Tibial nerve (tissue), 4 donors: ENCODE results near the gene UQCRH. TPM values are rescaled to one million over a fixed set of nuclear protein-coding genes. Genes with fewer than 3 reads are reported as not detected.

ENCODE experiments used
- DNase-seq, 2 donors: peaks; one replicate each; pipeline ENCODE4 v3.0.0-alpha.2; 2019; ENCODE audit warnings: low spot score in 2 of 2
- H3K27ac ChIP-seq, 4 donors: fragments of 200-600 bp; sonication (generic) in 3 of 4; one replicate each; pipeline ENCODE4 v1.5.1; 2017 to 2019; ENCODE audit warnings: mild to moderate bottlenecking in 1 of 4
- H3K27me3 ChIP-seq, 2 donors: fragments of 200-600 bp; sonication (generic) in 1 of 2; one replicate each; pipeline versions ENCODE4 v1.5.1 to v1.6.0; 2017 to 2019
- H3K36me3 ChIP-seq, 3 donors: fragments of 200-600 bp; sonication (generic); one replicate each; pipeline ENCODE4 v1.5.1; 2018 to 2019
- H3K4me1 ChIP-seq, 4 donors: fragments of 200-600 bp; sonication (generic) in 3 of 4; one replicate each; pipeline ENCODE4 v1.5.1; 2017 to 2019
- H3K4me3 ChIP-seq, 4 donors: fragments of 200-600 bp; sonication (generic) in 3 of 4; one replicate each; pipeline ENCODE4 v1.5.1; 2017 to 2019; ENCODE audit warnings: mild to moderate bottlenecking in 1 of 4, moderate library complexity in 1 of 4
- H3K9me3 ChIP-seq, 4 donors: fragments of 200-600 bp; sonication (generic) in 3 of 4; one replicate each; pipeline ENCODE4 v1.5.1; 2017 to 2019
- CTCF ChIP-seq, 5 experiments: fragments of 200-600 bp in 3 of 5; fragments of 450-650 bp in 2 of 5; sonication (generic) in 3 of 5; IDR thresholded peaks; one replicate each; pipeline ENCODE4 v1.5.1; 2016 to 2019; ENCODE audit warnings: antibody characterized with exemption in 5 of 5, mild to moderate bottlenecking in 3 of 5, moderate library complexity in 2 of 5
- EP300 ChIP-seq, 2 donors: sonication (generic); formaldehyde crosslinking; IDR thresholded peaks; one replicate each; pipeline ENCODE4 v1.6.1; 2017; ENCODE audit warnings: antibody characterized with exemption in 2 of 2, mild to moderate bottlenecking in 1 of 2
- POLR2A ChIP-seq, 2 donors: fragments of 450-650 bp; IDR thresholded peaks; one replicate each; pipeline ENCODE4 v1.6.1; 2017; ENCODE audit warnings: antibody characterized with exemption in 2 of 2, mild to moderate bottlenecking in 2 of 2, moderate library complexity in 2 of 2
- WGBS, 2 donors: methylation state at CpG; one replicate each; pipeline ENCODE4 v1.1.5; 2018; 5-methylcytosine and 5-hydroxymethylcytosine counted together
- total RNA-seq, 4 donors: library from RNA; depleted of rRNA; stranded (reverse); fragments of >200 nt; gene quantifications; one replicate each; pipeline ENCODE4 v1.1.0, GENCODE V29; 2016

UQCRH gene
- total RNA-seq, 4 donors from 2014 or later: 195 to 294 (median 255) TPM

GRCh38 chr1:46281021-46281420 is 22.5 kb upstream of the UQCRH start:
- Histone ChIP-seq H3K27ac (no peak overlapping the region), H3K4me1 (no peaks in the 10 kb centered on the region), H3K27me3 (no peaks in the 10 kb centered on the region), H3K9me3 (no peaks in the 10 kb centered on the region), H3K4me3 (no peak overlapping the region), H3K36me3 (peaks cover 0 to 85% (median 17%) of the 10 kb centered on the region in 3 donors)
- 94 to 96% methylated on average over 14 of the region's 14 CpGs for WGBS, 2 donors
- no peak for DNase-seq
- TF ChIP-seq CTCF (IDR thresholded peaks at IDR 0.05): no peak
- no peak for TF ChIP-seq EP300 (IDR thresholded peaks at IDR 0.05)
- no peak for TF ChIP-seq POLR2A (IDR thresholded peaks at IDR 0.05)

GRCh38 chr1:46284058-46284457 is 19.4 kb upstream of the UQCRH start:
- 89 to 100% methylated on average over 1 of the region's 1 CpG for WGBS, 2 donors
- Histone ChIP-seq H3K9me3 (no peaks in the 10 kb centered on the region), H3K27me3 (no peaks in the 10 kb centered on the region), H3K4me3 (no peak overlapping the region), H3K36me3 (peaks cover 0 to 96% (median 14%) of the 10 kb centered on the region in 3 donors), H3K4me1 (no peaks in the 10 kb centered on the region), H3K27ac (no peak overlapping the region)
- no peak for DNase-seq
- no peak for TF ChIP-seq EP300 (IDR thresholded peaks at IDR 0.05)
- no peak for TF ChIP-seq POLR2A (IDR thresholded peaks at IDR 0.05)
- no peak for TF ChIP-seq CTCF (IDR thresholded peaks at IDR 0.05)

- no peak for TF ChIP-seq EP300 (IDR thresholded peaks at IDR 0.05)
- no peak for TF ChIP-seq CTCF (IDR thresholded peaks at IDR 0.05)
- no peak for TF ChIP-seq POLR2A (IDR thresholded peaks at IDR 0.05)
- no peaks in the 10 kb centered on the region for H3K27me3 ChIP-seq
- H3K9me3 ChIP-seq: no peaks in the 10 kb centered on the region
- WGBS, 2 donors: 85 to 93% methylated on average over 3 of the region's 3 CpGs
- H3K4me1 ChIP-seq: no peaks in the 10 kb centered on the region
- DNase-seq: no peak
- H3K36me3 ChIP-seq: peaks cover 0 to 96% (median 14%) of the 10 kb centered on the region in 3 donors
- no peak overlapping the region for H3K27ac ChIP-seq
- no peak overlapping the region for H3K4me3 ChIP-seq
Measured at GRCh38 chr1:46284597-46285564, 18.6 kb upstream of the UQCRH start.

- Histone ChIP-seq H3K27me3 (no peaks in the 10 kb centered on the region), H3K27ac (no peak overlapping the region), H3K36me3 (peaks cover 0 to 93% (median 7%) of the 10 kb centered on the region in 3 donors), H3K4me3 (no peak overlapping the region), H3K4me1 (no peaks in the 10 kb centered on the region), H3K9me3 (no peaks in the 10 kb centered on the region)
- TF ChIP-seq CTCF (IDR thresholded peaks at IDR 0.05) (no peak), POLR2A (IDR thresholded peaks at IDR 0.05) (no peak), EP300 (IDR thresholded peaks at IDR 0.05) (no peak)
- 87 to 89% methylated on average over 25 to 27 of the region's 27 CpGs for WGBS, 2 donors
- no peak for DNase-seq
Measured at GRCh38 chr1:46285730-46286477, 17.6 kb upstream of the UQCRH start.
